ENCODE data around the gene RNF41.

Gene RNF41

GRCh38 chr12:56152756-56153677, 68.7 kb downstream of the RNF41 start:
- no peak for DNase-seq (ENCODE audit: low read depth in 2 of 2)

Data from stimulated activated CD4-positive, alpha-beta T cell treated with anti-CD3 and anti-CD28 coated beads, Interleukin-4, amount 100 ng/mL, for 48 hours (primary cell).